K562 (cell line): ENCODE measurements around the gene LCP2. TPM values are rescaled to one million over a fixed set of nuclear protein-coding genes. Genes with fewer than 3 reads are reported as not detected.

Source experiments
- ATAC-seq: fragments of 200-7000 bp; cut with Tn5 transposase; 3 replicates; pipeline ENCODE4 v1.9.1; 2020; ENCODE audit warnings: moderate library complexity
- BruUV-seq: library from RNA; stranded (reverse); fragments of 400-500 nt; replicated peaks from 2 replicates; lab custom pipeline; 2021; lab: Mats Ljungman, UMichigan
- CTCF ChIA-PET: fragments of 300-600 bp; formaldehyde crosslinking; extraction: SDS; loops from one replicate; lab custom pipeline; 2021; ENCODE audit warnings: low intra/inter-chr PET ratio; lab: Yijun Ruan, JAX
- POLR2A ChIA-PET: fragments of 300-600, 350-650 bp; sonication (Branson Sonifier 250); formaldehyde crosslinking; extraction: SDS; loops from one replicate; lab custom pipeline; 2021; ENCODE audit warnings: antibody characterized with exemption, inconsistent platforms; lab: Yijun Ruan, JAX
- DNase-seq, 4 experiments: peaks; one replicate each; pipeline versions ENCODE4 v3.0.0 to v3.0.0-alpha.2; 2011 to 2018; ENCODE audit warnings: low spot score in 3 of 4, mixed read lengths in 3 of 4; ENCODE audit errors: extremely low read depth in 1 of 4
- FAIRE-seq: peaks from 2 replicates; lab custom pipeline; 2011; peaks lifted over from hg19 to GRCh38; lab: Jason Lieb, UNC
- H2AFZ ChIP-seq: 2 replicates; pipeline ENCODE4 v1.6.0; 2011; ENCODE audit warnings: low read depth, low read length, control low read depth, inconsistent platforms
- H3K27ac ChIP-seq: fragments of 200-600 bp; 3 replicates; pipeline ENCODE4 v1.8.0; 2011; ENCODE audit warnings: low read depth, mild to moderate bottlenecking, control low read depth, inconsistent platforms, low read length, moderate library complexity, mixed read lengths; ENCODE audit errors: extremely low read depth
- H3K27me3 ChIP-seq, 2 experiments: fragments of 300-600 bp in 1 of 2; 2 replicates in 1 of 2; 3 replicates in 1 of 2; pipeline versions ENCODE4 v1.6.0 to v1.8.0; 2011; ENCODE audit warnings: inconsistent platforms in 2 of 2, low read length in 2 of 2, mild to moderate bottlenecking in 1 of 2, mixed read lengths in 1 of 2, moderate library complexity in 1 of 2; ENCODE audit not compliant: control insufficient read depth in 2 of 2, insufficient read depth in 2 of 2
- H3K36me3 ChIP-seq: fragments of 300-600 bp; 3 replicates; pipeline ENCODE4 v1.8.0; 2011; ENCODE audit warnings: mild to moderate bottlenecking, low read length, inconsistent platforms; ENCODE audit not compliant: control insufficient read depth, insufficient read depth
- H3K4me1 ChIP-seq, 2 experiments: fragments of 200-600 bp in 1 of 2; replicated peaks in 1 of 2; 2 replicates in 1 of 2; 3 replicates in 1 of 2; pipeline versions ENCODE4 v1.5.1 to v1.8.0; 2011; ENCODE audit warnings: inconsistent platforms in 2 of 2, low read length in 2 of 2, mild to moderate bottlenecking in 1 of 2, mixed read lengths in 1 of 2, moderate library complexity in 1 of 2; ENCODE audit not compliant: control insufficient read depth in 2 of 2, insufficient read depth in 2 of 2
- H3K4me2 ChIP-seq: 2 replicates; pipeline ENCODE4 v1.6.1; 2011; ENCODE audit warnings: low read length, control low read depth, inconsistent platforms, mixed read lengths; ENCODE audit not compliant: insufficient read depth
- H3K4me3 ChIP-seq: fragments of 200-600 bp; sonication (generic), shearing (Covaris generic); 2 replicates; pipeline ENCODE4 v1.5.1; 2016; ENCODE audit warnings: control low read depth, inconsistent platforms
- H3K79me2 ChIP-seq: fragments of 200-600 bp; 3 replicates; pipeline ENCODE4 v1.8.0; 2011; ENCODE audit warnings: low read length, inconsistent platforms; ENCODE audit not compliant: control insufficient read depth, insufficient read depth
- H3K9ac ChIP-seq, 2 experiments: 2 replicates each; pipeline versions ENCODE4 v1.6.0 to v1.6.1; 2011; ENCODE audit warnings: low read depth in 2 of 2, low read length in 2 of 2, control low read depth in 1 of 2, inconsistent platforms in 1 of 2, mild to moderate bottlenecking in 1 of 2, mixed read lengths in 1 of 2; ENCODE audit not compliant: insufficient read depth in 1 of 2
- H3K9me1 ChIP-seq: one replicate; pipeline ENCODE4 v1.6.0; 2011; ENCODE audit warnings: inconsistent platforms, mild to moderate bottlenecking, low read length, moderate library complexity; ENCODE audit not compliant: control insufficient read depth, insufficient read depth
- H3K9me3 ChIP-seq: replicated peaks from 2 replicates; pipeline ENCODE4 v1.5.1; 2011; ENCODE audit warnings: low read depth, low read length, inconsistent platforms; ENCODE audit not compliant: control insufficient read depth, insufficient read depth
- H4K20me1 ChIP-seq: replicated peaks from 2 replicates; pipeline ENCODE4 v1.6.1; 2011; ENCODE audit warnings: low read length, inconsistent platforms, mixed read lengths; ENCODE audit not compliant: control insufficient read depth, insufficient read depth
- BCOR ChIP-seq: fragments of 450-650 bp; IDR thresholded peaks from 2 replicates; pipeline ENCODE4 v1.6.1; 2016
- CREBBP ChIP-seq: IDR thresholded peaks from one replicate; pipeline ENCODE4 v1.6.1; 2012; ENCODE audit warnings: low read depth, mild to moderate bottlenecking, control low read depth, inconsistent platforms, low read length
- DMBX1 ChIP-seq: fragments of 250-450 bp; sonication (Bioruptor Pico); IDR thresholded peaks from 2 replicates; pipeline ENCODE4 v1.8.0; 2022; ENCODE audit warnings: inconsistent platforms, mild to moderate bottlenecking, moderate library complexity, borderline replicate concordance
- EGR1 ChIP-seq: fragments of 450-650 bp; conservative IDR thresholded peaks from 2 replicates; pipeline ENCODE4 v1.6.1; 2017; ENCODE audit warnings: mild to moderate bottlenecking
- ETS2 ChIP-seq: IDR thresholded peaks from 2 replicates; pipeline ENCODE4 v1.6.1; 2016; ENCODE audit warnings: borderline replicate concordance, missing genetic modification characterization, mild to moderate bottlenecking, moderate library complexity, missing compliant biosample characterization; ENCODE audit not compliant: poor library complexity, severe bottlenecking
- HDAC6 ChIP-seq: IDR thresholded peaks from 2 replicates; pipeline ENCODE4 v1.6.1; 2012; ENCODE audit warnings: low read depth, mild to moderate bottlenecking, control low read depth, inconsistent platforms, low read length, moderate library complexity
- MAFK ChIP-seq: IDR thresholded peaks from 2 replicates; pipeline ENCODE4 v1.6.1; 2011; ENCODE audit warnings: low read length, improper control_type of control experiment
- NFATC3 ChIP-seq: fragments of 450-650 bp; IDR thresholded peaks from 2 replicates; pipeline ENCODE4 v1.6.1; 2017; ENCODE audit warnings: mild to moderate bottlenecking
- NFIX ChIP-seq: fragments of 250-450 bp; sonication (Bioruptor Pico); IDR thresholded peaks from 2 replicates; pipeline ENCODE4 v1.4.0; 2020; ENCODE audit warnings: low read depth, mild to moderate bottlenecking, moderate library complexity
- PHF8 ChIP-seq: fragments of 200-600 bp; sonication (generic); IDR thresholded peaks from 2 replicates; pipeline ENCODE4 v1.6.1; 2012; ENCODE audit warnings: mixed run types, mild to moderate bottlenecking, inconsistent platforms, low read length, moderate library complexity, borderline replicate concordance
- PTTG1 ChIP-seq: fragments of 450-650 bp; IDR thresholded peaks from 2 replicates; pipeline ENCODE4 v1.6.1; 2016; ENCODE audit warnings: low read depth, mild to moderate bottlenecking, missing genetic modification characterization, missing compliant biosample characterization
- PYGO2 ChIP-seq: fragments of 450-650 bp; IDR thresholded peaks from 2 replicates; pipeline ENCODE4 v1.6.1; 2016; ENCODE audit warnings: mild to moderate bottlenecking, missing genetic modification characterization, moderate library complexity, missing compliant biosample characterization
- RFX5 ChIP-seq: IDR thresholded peaks from 2 replicates; pipeline ENCODE4 v1.6.1; 2011; ENCODE audit warnings: low read depth, mild to moderate bottlenecking, improper control_type of control experiment, low read length
- SMAD4 ChIP-seq: fragments of 250-450 bp; sonication (Bioruptor Pico); conservative IDR thresholded peaks from 2 replicates; pipeline ENCODE4 v1.8.0; 2021; ENCODE audit warnings: inconsistent platforms, mild to moderate bottlenecking, moderate library complexity
- TAF9B ChIP-seq: fragments of 450-650 bp; IDR thresholded peaks from 2 replicates; pipeline ENCODE4 v1.6.1; 2018; ENCODE audit warnings: mild to moderate bottlenecking; ENCODE audit not compliant: partially characterized antibody
- WGBS: fragments of 100-300 bp; shearing (Covaris generic); methylation state at CpG from one replicate; pipeline ENCODE4 v1.1.6; 2016; ENCODE audit warnings: low coverage, mixed read lengths; ENCODE audit not compliant: insufficient coverage; ENCODE audit errors: missing lambda C conversion rate; 5-methylcytosine and 5-hydroxymethylcytosine counted together
- in situ Hi-C: fragments of 300-500 bp; cut with MboI; formaldehyde crosslinking; loops from 4 replicates; pipeline ENCODE4 v1.15.0; 2018; ENCODE audit warnings: inconsistent platforms, mixed read lengths
- intact Hi-C: fragments of 100-400 bp; cut with micrococcal nuclease; formaldehyde crosslinking; loops from 2 replicates; pipeline ENCODE4 v1.14.2; 2022
- polyA plus RNA-seq, 8 experiments: library from polyadenylated mRNA; depleted of rRNA in 4 of 8; stranded (reverse) in 5 of 8; unstranded in 3 of 8; fragments of >200 nt; fragmentation: Nextera tagmentation in 2 of 8; fragmentation: Illumina TruSeq in 1 of 8; extraction: Ambion mirVana in 2 of 8; extraction: Trizol in 1 of 8; gene quantifications; 2 replicates each; pipeline versions ENCODE4 v1.2.1 to v1.2.3, GENCODE V29; 2011 to 2014; ENCODE audit warnings: inconsistent platforms in 1 of 8, missing spikeins in 1 of 8
- total RNA-seq, 7 experiments: library from RNA; depleted of rRNA in 6 of 7; stranded (reverse); fragments of >200 nt in 6 of 7; fragmentation: Illumina TruSeq in 2 of 7; extraction: Trizol in 2 of 7; gene quantifications; 2 replicates each; pipeline versions ENCODE4 v1.2.1 to v1.2.3, GENCODE V29; 2011 to 2021; ENCODE audit warnings: low replicate concordance in 1 of 7

The LCP2 gene
- total and polyA plus RNA-seq, 9 of the 15 experiments (the other 6 are each of a cell fraction or from before 2014, with no cell fraction given) = 4.0 to 31.3 (median 14.6) TPM

DNA sequence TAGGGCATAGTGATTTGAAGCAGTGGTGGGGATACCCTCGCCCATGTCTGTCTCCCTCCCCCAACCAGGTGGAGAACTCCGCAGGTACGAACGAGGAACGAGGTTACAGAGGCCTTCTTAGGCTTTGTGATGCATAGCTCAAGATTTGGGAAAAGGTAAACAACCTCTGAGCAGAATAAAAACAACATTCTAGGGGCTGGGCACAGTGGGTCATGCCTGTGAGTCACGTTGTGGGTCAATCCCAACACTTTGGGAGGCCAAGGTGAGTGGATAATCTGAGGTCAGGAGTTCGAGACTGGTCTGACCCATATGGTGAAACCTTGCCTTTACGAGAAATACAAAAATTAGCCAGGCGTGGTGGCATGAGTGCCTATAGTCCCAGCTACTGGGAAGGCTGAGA is 3.6 kb upstream of the LCP2 start:
- POLR2A ChIA-PET = interaction anchor here (0.5 kb wide), 1 partner anchor 1067 kb away, joined by 3 read pairs; no protein-coding TSS in a partner anchor
- H3K79me2 ChIP-seq = peaks cover 20% of the 10 kb centered on the region
- no peak overlapping the region; a peak in 1 of 4 replicates for H3K9ac ChIP-seq
- H3K9me1 ChIP-seq = no peaks in the 10 kb centered on the region
- CTCF ChIA-PET = no interaction called here
- DNase-seq (no peak), FAIRE-seq (no peak), ATAC-seq (no peak)
- intact Hi-C loops = no loop called here
- no peaks in the 10 kb centered on the region for H3K9me3 ChIP-seq
- no peak overlapping the region for H3K27ac ChIP-seq
- in situ Hi-C loops = no loop called here
- BruUV-seq = no TSS peak
- H3K4me2 ChIP-seq = no peak overlapping the region
- no peaks in the 10 kb centered on the region for H3K27me3 ChIP-seq
- 57% methylated on average over 9 of the region's 9 CpGs for WGBS
- no peaks in the 10 kb centered on the region for H4K20me1 ChIP-seq
- H2AFZ ChIP-seq = peak overlapping the region; percentile 51; the same call in 1 of the 2 replicates
- H3K4me1 ChIP-seq = peaks cover 10 to 47% of the 10 kb centered on the region in 2 experiments
- H3K36me3 ChIP-seq = no peaks in the 10 kb centered on the region
- H3K4me3 ChIP-seq = no peak overlapping the region
- TF ChIP-seq BCOR (no peak), HDAC6 (no peak), RFX5 (no peak), ETS2 (tag) (no peak), MAFK (no peak), PTTG1 (no peak), NFATC3 (no peak), PYGO2 (tag) (no peak), TAF9B (no peak), SMAD4 (CRISPR knock-in tag) (no peak), NFIX (no peak), DMBX1 (CRISPR knock-in tag) (no peak), CREBBP (no peak), PHF8 (no peak), EGR1 (no peak)
